T-cell (primary cell): ENCODE results near the gene PPIF. TPM values are rescaled to one million over a fixed set of nuclear protein-coding genes. Genes with fewer than 3 reads are reported as not detected.

Source experiments
- ATAC-seq, 4 experiments: fragments of 200-7000 bp in 3 of 4; fragments of 150-1000 bp in 1 of 4; cut with Tn5 transposase; replicated peaks in 1 of 4; 1 replicate in 3 of 4; 2 replicates in 1 of 4; pipeline ENCODE4 v1.10.0; 2021; ENCODE audit warnings: moderate library complexity in 3 of 4, mild to moderate bottlenecking in 2 of 4, moderate number of reproducible peaks in 1 of 4
- CTCF ChIA-PET, 2 donors: fragments of 300-600 bp; sonication (Branson Sonifier 250); formaldehyde crosslinking; loops; one replicate each; lab custom pipeline; 2022; ENCODE audit warnings: antibody characterized with exemption in 2 of 2; lab: Charles Lee
- POLR2A ChIA-PET, 2 donors: fragments of 300-600 bp; sonication (Branson Sonifier 250); formaldehyde crosslinking; loops; one replicate each; lab custom pipeline; 2022; ENCODE audit warnings: antibody characterized with exemption in 2 of 2; lab: Charles Lee
- DNase-seq, 35 experiments: peaks; one replicate each; pipeline versions ENCODE4 v3.0.0 to v3.0.0-alpha.2; 2013 to 2023
- H3K27ac ChIP-seq: one replicate; pipeline ENCODE4 v1.5.1; 2013; ENCODE audit warnings: low read length
- H3K27me3 ChIP-seq, 2 experiments: replicated peaks in 1 of 2; 1 replicate in 1 of 2; 2 replicates in 1 of 2; pipeline versions ENCODE4 v1.6.1 to v1.7.0; 2013; ENCODE audit warnings: low read length in 1 of 2, mixed read lengths in 1 of 2; ENCODE audit not compliant: control insufficient read depth in 2 of 2, insufficient read depth in 2 of 2; ENCODE audit errors: extremely low read depth in 1 of 2
- H3K36me3 ChIP-seq, 2 donors: 1 replicate in 1 of 2; 2 replicates in 1 of 2; pipeline versions ENCODE4 v1.6.1 to v1.7.0; 2013; ENCODE audit warnings: low read length in 1 of 2; ENCODE audit not compliant: control insufficient read depth in 2 of 2, insufficient read depth in 1 of 2; ENCODE audit errors: extremely low read depth in 1 of 2
- H3K4me1 ChIP-seq, 2 experiments: 1 replicate in 1 of 2; 2 replicates in 1 of 2; pipeline versions ENCODE4 v1.6.1 to v1.7.0; 2013; ENCODE audit warnings: low read length in 2 of 2, mixed read lengths in 1 of 2; ENCODE audit not compliant: insufficient read depth in 2 of 2, control insufficient read depth in 1 of 2; ENCODE audit errors: extremely low read depth in 1 of 2
- H3K4me3 ChIP-seq, 2 donors: 1 replicate in 1 of 2; 2 replicates in 1 of 2; pipeline versions ENCODE4 v1.5.1 to v1.7.0; 2013; ENCODE audit warnings: mild to moderate bottlenecking in 2 of 2, low read length in 1 of 2, moderate library complexity in 1 of 2; ENCODE audit not compliant: control insufficient read depth in 1 of 2; ENCODE audit errors: extremely low read depth in 1 of 2
- H3K9me3 ChIP-seq: 2 replicates; pipeline ENCODE4 v1.7.0; 2013
- H3K27ac Mint-ChIP-seq, 2 donors: one replicate each; pipeline ENCODE4 v1.8.0; 2020 to 2021; ENCODE audit warnings: mild to moderate bottlenecking in 2 of 2, mixed read lengths in 2 of 2
- H3K27me3 Mint-ChIP-seq, 2 donors: one replicate each; pipeline ENCODE4 v1.8.0; 2021 to 2022; ENCODE audit warnings: mixed read lengths in 2 of 2
- H3K36me3 Mint-ChIP-seq: one replicate; pipeline ENCODE4 v1.8.0; 2021; ENCODE audit warnings: mixed read lengths
- H3K4me1 Mint-ChIP-seq, 3 donors: one replicate each; pipeline ENCODE4 v1.8.0; 2020 to 2022; ENCODE audit warnings: mixed read lengths in 3 of 3, mild to moderate bottlenecking in 1 of 3
- H3K4me3 Mint-ChIP-seq, 3 donors: one replicate each; pipeline ENCODE4 v1.8.0; 2020 to 2022; ENCODE audit warnings: mild to moderate bottlenecking in 3 of 3, mixed read lengths in 3 of 3, moderate library complexity in 3 of 3
- H3K9me3 Mint-ChIP-seq, 3 donors: one replicate each; pipeline ENCODE4 v1.8.0; 2020 to 2022; ENCODE audit warnings: mixed read lengths in 3 of 3
- WGBS: methylation state at CpG from one replicate; pipeline ENCODE4 v1.1.5; 2013; ENCODE audit warnings: missing lambda C conversion rate; ENCODE audit not compliant: insufficient coverage; 5-methylcytosine and 5-hydroxymethylcytosine counted together
- total RNA-seq, 35 experiments: library from RNA in 6 of 35; stranded (reverse) in 6 of 35; fragments of 120-200 nt in 1 of 35; gene quantifications; one replicate each; pipeline versions ENCODE4 v1.2.1 to v1.2.4 and lab custom pipeline; 2013 to 2026

PPIF gene
- total RNA-seq, 5 donors from 2014 or later (not counting 1 experiment from before 2014, with no cell fraction given), result 25.6 to 36.2 (median 31.3) TPM

DNA sequence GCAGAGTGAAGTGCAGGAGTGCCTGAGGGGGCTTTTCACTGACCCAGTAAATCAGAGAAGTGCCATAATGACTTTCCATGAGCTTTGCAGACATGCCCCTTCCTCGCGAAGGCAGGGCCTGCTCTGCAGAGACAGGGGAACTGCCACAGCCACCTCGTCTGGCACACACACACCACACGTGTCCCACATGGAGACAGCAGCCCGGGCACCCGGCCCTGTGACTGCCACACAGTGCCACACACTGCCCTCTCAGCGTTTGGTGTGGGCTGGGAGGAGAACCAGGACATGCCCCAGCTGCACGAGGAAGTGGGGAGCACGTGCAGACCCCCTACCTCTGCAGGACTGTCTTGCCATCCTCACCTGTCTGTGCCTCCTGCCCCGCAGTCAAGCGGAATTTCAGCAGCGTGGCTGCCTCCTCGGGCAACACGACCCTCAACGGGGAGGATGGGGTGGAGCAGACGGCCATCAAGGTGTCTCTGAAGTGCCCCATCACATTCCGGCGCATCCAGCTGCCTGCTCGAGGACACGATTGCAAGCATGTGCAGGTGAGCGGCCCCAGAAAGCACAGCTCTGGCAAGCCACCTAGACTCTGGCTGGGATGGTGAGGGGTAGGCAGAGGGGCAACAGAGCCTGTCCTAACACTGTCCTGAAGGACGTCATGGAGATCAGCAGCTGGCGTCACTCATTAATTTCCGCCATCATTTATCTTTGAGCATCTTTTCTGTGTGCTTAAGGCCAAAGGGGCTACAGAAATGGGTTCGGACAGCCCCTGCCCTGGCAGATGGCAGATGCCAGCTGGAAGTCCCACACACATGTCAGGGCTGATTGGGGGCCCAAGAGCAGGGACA, 43.4 kb upstream of the PPIF start:
- Histone ChIP-seq H3K27me3 (no peaks in the 10 kb centered on the region), H3K4me1 (no peaks in the 10 kb centered on the region), H3K27ac (no peak overlapping the region), H3K4me3 (no peak overlapping the region), H3K36me3 (peaks cover 21 to 84% of the 10 kb centered on the region in 2 donors), H3K9me3 (no peaks in the 10 kb centered on the region)
- peaks cover 52% of the 10 kb centered on the region for H3K36me3 Mint-ChIP-seq
- H3K27ac Mint-ChIP-seq, result no peak overlapping the region
- no peaks in the 10 kb centered on the region for H3K27me3 Mint-ChIP-seq
- WGBS, result 96% methylated on average over 14 of the region's 25 CpGs
- ChIA-PET POLR2A (no interaction called here), CTCF (interaction anchor here in 1 of 2 donors (0.6 kb wide), 1 partner anchor 755 kb away, joined by 4 read pairs; no protein-coding TSS in a partner anchor)
- no peaks in the 10 kb centered on the region for H3K4me1 Mint-ChIP-seq
- H3K4me3 Mint-ChIP-seq, result no peak overlapping the region
- no peaks in the 10 kb centered on the region for H3K9me3 Mint-ChIP-seq
- DNase-seq, result no peak
- ATAC-seq, result no peak

- Histone ChIP-seq H3K27me3 (no peaks in the 10 kb centered on the region), H3K4me1 (no peaks in the 10 kb centered on the region), H3K9me3 (no peaks in the 10 kb centered on the region), H3K27ac (no peak overlapping the region), H3K4me3 (no peak overlapping the region), H3K36me3 (peaks cover 27 to 81% of the 10 kb centered on the region in 2 donors)
- 87% methylated on average over 4 of the region's 6 CpGs for WGBS
- Mint-ChIP-seq H3K4me3 (no peak overlapping the region), H3K36me3 (peaks cover 59% of the 10 kb centered on the region), H3K27me3 (no peaks in the 10 kb centered on the region), H3K27ac (no peak overlapping the region), H3K9me3 (no peaks in the 10 kb centered on the region), H3K4me1 (peaks cover 0 to 3% (median 0%) of the 10 kb centered on the region in 3 donors)
- no peak for DNase-seq
- no peak for ATAC-seq
- POLR2A ChIA-PET, result no interaction called here
- CTCF ChIA-PET, result no interaction called here
Measured at GRCh38 chr10:79304479-79305087, 42.7 kb upstream of the PPIF start.

DNA sequence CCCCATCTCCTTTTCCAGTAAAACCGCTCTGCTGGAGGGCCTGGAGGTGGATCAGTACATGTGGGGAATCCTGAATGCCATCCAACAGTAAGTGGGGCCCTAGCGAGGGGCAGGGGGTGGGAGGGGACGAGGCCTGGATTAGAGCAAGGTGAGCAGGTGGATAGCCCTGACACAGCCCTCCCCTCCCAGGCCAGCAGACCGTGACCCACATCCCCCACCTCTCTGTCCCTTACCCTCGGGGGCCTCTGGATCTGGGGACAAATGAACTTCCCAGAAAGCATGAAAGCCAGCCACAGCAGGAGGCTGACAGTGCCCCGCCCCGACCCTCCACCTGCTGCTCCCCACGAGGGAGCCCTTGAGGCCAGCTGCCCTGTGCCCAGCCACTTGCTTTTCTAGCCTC, 41.8 kb upstream of the PPIF start:
- no peaks in the 10 kb centered on the region for H3K27me3 Mint-ChIP-seq
- POLR2A ChIA-PET, result no interaction called here
- no CpG with 5 or more reads among the region's 8 CpGs for WGBS
- H3K4me1 ChIP-seq, result no peaks in the 10 kb centered on the region
- H3K4me1 Mint-ChIP-seq, result peaks cover 0 to 5% (median 0%) of the 10 kb centered on the region in 3 donors
- H3K4me3 ChIP-seq, result no peak overlapping the region
- H3K36me3 Mint-ChIP-seq, result peaks cover 52% of the 10 kb centered on the region
- H3K27ac ChIP-seq, result no peak overlapping the region
- no peak for ATAC-seq
- no peak for DNase-seq
- CTCF ChIA-PET, result no interaction called here
- no peaks in the 10 kb centered on the region for H3K9me3 ChIP-seq
- no peaks in the 10 kb centered on the region for H3K9me3 Mint-ChIP-seq
- H3K27ac Mint-ChIP-seq, result no peak overlapping the region
- H3K27me3 ChIP-seq, result no peaks in the 10 kb centered on the region
- H3K36me3 ChIP-seq, result peaks cover 28 to 76% of the 10 kb centered on the region in 2 donors
- H3K4me3 Mint-ChIP-seq, result no peak overlapping the region

- Histone ChIP-seq H3K27ac (no peak overlapping the region), H3K9me3 (no peaks in the 10 kb centered on the region), H3K4me1 (no peaks in the 10 kb centered on the region), H3K4me3 (no peak overlapping the region), H3K27me3 (no peaks in the 10 kb centered on the region), H3K36me3 (peaks cover 28 to 71% of the 10 kb centered on the region in 2 donors)
- Mint-ChIP-seq H3K4me1 (peaks cover 0 to 5% (median 0%) of the 10 kb centered on the region in 3 donors), H3K27ac (no peak overlapping the region), H3K27me3 (no peaks in the 10 kb centered on the region), H3K36me3 (peaks cover 51% of the 10 kb centered on the region), H3K9me3 (no peaks in the 10 kb centered on the region), H3K4me3 (no peak overlapping the region)
- 100% methylated on average over 5 of the region's 15 CpGs for WGBS
- ChIA-PET CTCF (no interaction called here), POLR2A (no interaction called here)
- ATAC-seq (no peak), DNase-seq (no peak)
Measured at GRCh38 chr10:79305988-79306387, 41.3 kb upstream of the PPIF start.

- no peak overlapping the region for H3K4me3 ChIP-seq
- no peaks in the 10 kb centered on the region for H3K27me3 Mint-ChIP-seq
- H3K27ac Mint-ChIP-seq, result no peak overlapping the region
- H3K27ac ChIP-seq, result no peak overlapping the region
- DNase-seq (no peak), ATAC-seq (no peak)
- ChIA-PET POLR2A (no interaction called here), CTCF (no interaction called here)
- no peaks in the 10 kb centered on the region for H3K9me3 ChIP-seq
- peaks cover 0 to 5% (median 0%) of the 10 kb centered on the region in 3 donors for H3K4me1 Mint-ChIP-seq
- H3K4me1 ChIP-seq, result no peaks in the 10 kb centered on the region
- WGBS, result 86% methylated on average over 8 of the region's 8 CpGs
- no peak overlapping the region for H3K4me3 Mint-ChIP-seq
- H3K36me3 Mint-ChIP-seq, result peaks cover 43% of the 10 kb centered on the region
- H3K27me3 ChIP-seq, result no peaks in the 10 kb centered on the region
- peaks cover 22 to 64% of the 10 kb centered on the region in 2 donors for H3K36me3 ChIP-seq
- H3K9me3 Mint-ChIP-seq, result no peaks in the 10 kb centered on the region
Measured at GRCh38 chr10:79306644-79307220, 40.5 kb upstream of the PPIF start.

DNA sequence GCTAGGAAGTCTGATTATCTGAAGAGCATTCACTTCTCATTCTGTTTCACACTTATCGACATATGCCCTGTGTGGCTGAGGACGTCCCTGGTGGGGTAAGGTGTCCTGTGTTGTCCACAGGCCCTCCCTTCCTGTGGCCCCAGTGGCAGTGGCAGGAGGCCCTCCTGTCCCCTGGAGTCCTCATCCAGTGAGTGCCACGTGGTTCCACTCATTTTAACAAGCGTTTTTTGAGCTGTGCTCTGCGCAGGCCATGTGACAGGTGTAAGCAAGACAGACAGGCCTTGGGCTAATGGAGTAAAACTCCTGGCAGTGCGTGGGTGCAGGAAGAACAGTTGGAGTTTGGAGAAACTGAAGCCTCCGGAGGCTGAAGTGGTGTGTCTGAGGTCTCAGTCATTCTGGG, 39.3 kb upstream of the PPIF start:
- 91% methylated on average over 6 of the region's 7 CpGs for WGBS
- POLR2A ChIA-PET, result no interaction called here
- ATAC-seq (no peak), DNase-seq (no peak)
- Mint-ChIP-seq H3K27me3 (no peaks in the 10 kb centered on the region), H3K36me3 (peaks cover 42% of the 10 kb centered on the region), H3K27ac (no peak overlapping the region), H3K4me1 (peaks cover 0 to 5% (median 0%) of the 10 kb centered on the region in 3 donors), H3K4me3 (no peak overlapping the region), H3K9me3 (no peaks in the 10 kb centered on the region)
- Histone ChIP-seq H3K36me3 (peaks cover 22 to 58% of the 10 kb centered on the region in 2 donors), H3K4me3 (no peak overlapping the region), H3K27ac (no peak overlapping the region), H3K4me1 (no peaks in the 10 kb centered on the region), H3K9me3 (no peaks in the 10 kb centered on the region), H3K27me3 (no peaks in the 10 kb centered on the region)
- CTCF ChIA-PET, result no interaction called here
